ENCODE results near the gene CCDC70.

CCDC70 gene

GRCh38 chr13:51912511-51913225 lies 50.9 kb downstream of the CCDC70 start:
- DNase-seq, result no peak

- DNase-seq, result no peak
Observed at GRCh38 chr13:51913421-51914136, 51.8 kb downstream of the CCDC70 start.

DNA sequence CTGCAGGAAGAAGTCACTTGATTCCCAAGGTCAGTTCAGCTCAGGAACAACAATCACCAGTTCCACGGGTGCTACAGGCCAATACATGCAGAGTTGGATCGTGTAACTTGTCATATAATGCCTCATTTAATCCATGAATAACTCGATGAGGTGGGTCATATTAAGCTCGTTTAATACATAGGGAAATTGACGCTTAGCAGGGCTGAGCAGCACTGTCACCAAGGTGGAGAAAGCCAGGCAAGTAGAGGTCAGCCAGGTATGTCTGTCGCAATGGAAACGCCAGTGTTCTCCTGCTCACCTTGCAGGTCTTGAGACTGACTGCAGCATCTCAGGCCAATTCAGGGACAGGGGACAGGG lies 52.3 kb downstream of the CCDC70 start:
- no peak for DNase-seq
